Endothelial cell of umbilical vein (primary cell): ENCODE measurements around the gene FBXW7. TPM values are rescaled to one million over a fixed set of nuclear protein-coding genes. Genes with fewer than 3 reads are reported as not detected.

ENCODE experiments used
- BruUV-seq: library from RNA; stranded (reverse); fragments of 400-500 nt; replicated peaks from 2 replicates; lab custom pipeline; 2021; lab: Mats Ljungman, UMichigan
- CTCF ChIA-PET: fragments of 300-600, 350-600 bp; sonication (Branson Sonifier 250); formaldehyde crosslinking; loops from one replicate; lab custom pipeline; 2021; ENCODE audit warnings: antibody characterized with exemption, inconsistent platforms; lab: Charles Lee
- POLR2A ChIA-PET: fragments of 300-600, 350-600 bp; sonication (Branson Sonifier 250); formaldehyde crosslinking; loops from one replicate; lab custom pipeline; 2021; ENCODE audit warnings: antibody characterized with exemption, inconsistent platforms; lab: Charles Lee
- DNase-seq: peaks from one replicate; pipeline ENCODE4 v3.0.0-alpha.2; 2011; ENCODE audit warnings: low read depth, low spot score
- FAIRE-seq: peaks from 2 replicates; lab custom pipeline; 2011; peaks lifted over from hg19 to GRCh38; lab: Jason Lieb, UNC
- H2AFZ ChIP-seq: 2 replicates; pipeline ENCODE4 v1.6.0; 2012; ENCODE audit warnings: low read depth, low read length, control low read depth, inconsistent platforms
- H3K27ac ChIP-seq: 2 replicates; pipeline ENCODE4 v1.5.1; 2011; ENCODE audit warnings: low read depth, mild to moderate bottlenecking, control low read depth, low read length, moderate library complexity; ENCODE audit not compliant: insufficient read depth
- H3K27me3 ChIP-seq, 2 experiments: 2 replicates each; pipeline versions ENCODE4 v1.6.0 to v1.6.1; 2011; ENCODE audit warnings: low read length in 2 of 2, mixed read lengths in 1 of 2; ENCODE audit not compliant: control insufficient read depth in 2 of 2, insufficient read depth in 2 of 2
- H3K36me3 ChIP-seq, 2 experiments: 2 replicates in 1 of 2; 3 replicates in 1 of 2; pipeline ENCODE4 v1.5.1; 2011; ENCODE audit warnings: low read length in 2 of 2, mild to moderate bottlenecking in 1 of 2, moderate library complexity in 1 of 2; ENCODE audit not compliant: control insufficient read depth in 2 of 2, insufficient read depth in 2 of 2; ENCODE audit errors: extremely low read depth in 1 of 2
- H3K4me1 ChIP-seq: 3 replicates; pipeline ENCODE4 v1.5.1; 2011; ENCODE audit warnings: mild to moderate bottlenecking, low read length; ENCODE audit not compliant: control insufficient read depth, insufficient read depth; ENCODE audit errors: extremely low read depth
- H3K4me2 ChIP-seq: 2 replicates; pipeline ENCODE4 v1.6.1; 2011; ENCODE audit warnings: low read length, control low read depth, mixed read lengths; ENCODE audit not compliant: insufficient read depth
- H3K4me3 ChIP-seq, 3 experiments: fragments of 200-600 bp in 1 of 3; sonication (generic), shearing (Covaris generic) in 1 of 3; replicated peaks in 1 of 3; 2 replicates each; pipeline ENCODE4 v1.5.1; 2011 to 2016; ENCODE audit warnings: control low read depth in 3 of 3, low read length in 3 of 3, mild to moderate bottlenecking in 2 of 3, inconsistent platforms in 1 of 3, low read depth in 1 of 3, moderate library complexity in 1 of 3; ENCODE audit not compliant: insufficient read depth in 1 of 3
- H3K79me2 ChIP-seq: 2 replicates; pipeline ENCODE4 v1.6.0; 2012; ENCODE audit warnings: low read length, inconsistent platforms; ENCODE audit not compliant: control insufficient read depth, insufficient read depth
- H3K9ac ChIP-seq: replicated peaks from 2 replicates; pipeline ENCODE3; 2011; ENCODE audit warnings: low read length, control low read depth; ENCODE audit not compliant: insufficient read depth; ENCODE audit errors: extremely low read depth
- H3K9me1 ChIP-seq: replicated peaks from 3 replicates; pipeline ENCODE4 v1.6.0; 2011; ENCODE audit warnings: mild to moderate bottlenecking, low read length; ENCODE audit not compliant: control insufficient read depth, insufficient read depth; ENCODE audit errors: extremely low read depth
- H3K9me3 ChIP-seq: replicated peaks from 2 replicates; pipeline ENCODE4 v1.5.1; 2012; ENCODE audit warnings: low read length, inconsistent platforms; ENCODE audit not compliant: control insufficient read depth, insufficient read depth
- H4K20me1 ChIP-seq: replicated peaks from 2 replicates; pipeline ENCODE3; 2011; ENCODE audit warnings: mild to moderate bottlenecking, low read length; ENCODE audit not compliant: control insufficient read depth, insufficient read depth; ENCODE audit errors: extremely low read depth
- CTCF ChIP-seq, 2 donors: IDR thresholded peaks; 1 replicate in 1 of 2; 2 replicates in 1 of 2; pipeline ENCODE4 v1.5.1; 2011; ENCODE audit warnings: low read length in 2 of 2, mild to moderate bottlenecking in 2 of 2, moderate library complexity in 2 of 2, control low read depth in 1 of 2, inconsistent platforms in 1 of 2, low read depth in 1 of 2; ENCODE audit not compliant: insufficient read depth in 1 of 2; ENCODE audit errors: extremely low read depth in 1 of 2
- EZH2 ChIP-seq: IDR thresholded peaks from 2 replicates; pipeline ENCODE4 v1.6.1; 2012; ENCODE audit warnings: borderline replicate concordance, low read depth, mild to moderate bottlenecking, moderate library complexity, low read length, inconsistent platforms; ENCODE audit not compliant: severe bottlenecking
- FOS ChIP-seq: IDR thresholded peaks from 2 replicates; pipeline ENCODE4 v1.6.1; 2011; ENCODE audit warnings: mild to moderate bottlenecking, low read length, moderate library complexity, borderline replicate concordance; ENCODE audit not compliant: insufficient read depth
- GATA2 ChIP-seq: IDR thresholded peaks from 2 replicates; pipeline ENCODE4 v1.7.0; 2011; ENCODE audit warnings: low read depth, mild to moderate bottlenecking, moderate library complexity, mixed read lengths, low read length; ENCODE audit not compliant: insufficient read length, insufficient read depth
- JUN ChIP-seq: IDR thresholded peaks from 2 replicates; pipeline ENCODE4 v1.6.1; 2011; ENCODE audit warnings: borderline replicate concordance, low read depth; ENCODE audit not compliant: insufficient read length, insufficient read depth
- POLR2A ChIP-seq: IDR thresholded peaks from 2 replicates; pipeline ENCODE4 v1.6.1; 2012; ENCODE audit warnings: low read depth, mild to moderate bottlenecking, control low read depth, low read length
- POLR2AphosphoS5 ChIP-seq: IDR thresholded peaks from 2 replicates; pipeline ENCODE4 v1.6.1; 2012; ENCODE audit warnings: low read depth, mild to moderate bottlenecking, control low read depth, low read length, moderate library complexity; ENCODE audit not compliant: insufficient read depth
- dilution Hi-C: fragments of 300-500 bp; cut with MboI; formaldehyde crosslinking; loops from one replicate; pipeline ENCODE4 v1.15.0; 2019; ENCODE audit warnings: low sequenced_read_pairs; ENCODE audit not compliant: extremely low pct_ligation_motif_present
- intact Hi-C: fragments of 100-400 bp; cut with micrococcal nuclease; formaldehyde crosslinking; loops from one replicate; pipeline ENCODE4 v1.10.0; 2022
- polyA plus RNA-seq, 4 experiments: library from polyadenylated mRNA; depleted of rRNA in 3 of 4; stranded (reverse) in 3 of 4; unstranded in 1 of 4; fragments of >200 nt; gene quantifications; 2 replicates each; pipeline versions ENCODE4 v1.2.1 to v1.2.3, GENCODE V29; 2011 to 2012; ENCODE audit warnings: missing spikeins in 1 of 4
- total RNA-seq: library from RNA; stranded (reverse); gene quantifications from 2 replicates; pipeline ENCODE4 v1.2.3, GENCODE V29; 2021

The FBXW7 gene
- total and polyA plus RNA-seq, 2 donors (not counting 3 experiments of a cell fraction or from before 2014, with no cell fraction given), result 7.0 to 28.1 TPM

GRCh38 chr4:152424977-152425376 lies 110.9 kb downstream of the FBXW7 start:
- H3K9ac ChIP-seq, result no peak overlapping the region
- DNase-seq (no peak), FAIRE-seq (no peak)
- no peaks in the 10 kb centered on the region for H3K36me3 ChIP-seq
- no TSS peak for BruUV-seq
- no peak overlapping the region for H3K4me2 ChIP-seq
- CTCF ChIA-PET, result interaction anchor here (1.1 to 1.5 kb wide), 3 partner anchors 9 to 30 kb away, joined by 3 to 6 read pairs (median 3); no protein-coding TSS in a partner anchor
- H3K27me3 ChIP-seq, result no peaks in the 10 kb centered on the region
- no peaks in the 10 kb centered on the region for H3K9me1 ChIP-seq
- TF ChIP-seq JUN (no peak), EZH2 (no peak), GATA2 (no peak), FOS (no peak), POLR2A (no peak), CTCF (IDR thresholded peaks at IDR 0.05; ENCODE audit: extremely low read depth in 1 of 2, insufficient read depth in 1 of 2, low read depth in 1 of 2, low read length in 2 of 2) (no peak), POLR2AphosphoS5 (no peak)
- H3K9me3 ChIP-seq, result no peaks in the 10 kb centered on the region
- no peak overlapping the region for H3K4me3 ChIP-seq
- intact Hi-C loops, result no loop called here
- no peaks in the 10 kb centered on the region for H3K4me1 ChIP-seq
- H3K27ac ChIP-seq, result no peak overlapping the region
- dilution Hi-C loops, result no loop called here
- POLR2A ChIA-PET, result no interaction called here
- peaks cover 4% of the 10 kb centered on the region for H3K79me2 ChIP-seq
- H2AFZ ChIP-seq, result no peak overlapping the region
- no peaks in the 10 kb centered on the region for H4K20me1 ChIP-seq
